Smooth muscle cell (in vitro differentiated cells): ENCODE measurements around the gene WDFY2. TPM values are rescaled to one million over a fixed set of nuclear protein-coding genes. Genes with fewer than 3 reads are reported as not detected.

Source experiments
- DNase-seq: peaks from one replicate; lab custom pipeline; 2025; ENCODE audit not compliant: unreplicated experiment; lab: John Stamatoyannopoulos, UW
- H2AFZ ChIP-seq: fragments of 200-600 bp; sonication (generic); 2 replicates; pipeline ENCODE4 v1.6.0; 2016; ENCODE audit warnings: antibody characterized with exemption, low read depth, mild to moderate bottlenecking
- H3F3A ChIP-seq: fragments of 200-600 bp; sonication (generic); 2 replicates; pipeline ENCODE4 v1.6.0; 2017; ENCODE audit warnings: antibody characterized with exemption, low read depth
- H3K27ac ChIP-seq: fragments of 200-600 bp; sonication (generic); 2 replicates; pipeline ENCODE4 v1.5.1; 2016; ENCODE audit warnings: low read depth, mild to moderate bottlenecking
- H3K27me3 ChIP-seq: fragments of 200-600 bp; sonication (generic); 2 replicates; pipeline ENCODE4 v1.6.1; 2016; ENCODE audit warnings: low read depth, mild to moderate bottlenecking
- H3K36me3 ChIP-seq: fragments of 200-600 bp; sonication (generic); 2 replicates; pipeline ENCODE4 v1.5.1; 2016; ENCODE audit warnings: low read depth
- H3K4me1 ChIP-seq: fragments of 200-600 bp; sonication (generic); 2 replicates; pipeline ENCODE4 v1.5.1; 2016; ENCODE audit warnings: low read depth
- H3K4me2 ChIP-seq: fragments of 200-600 bp; sonication (generic); 2 replicates; pipeline ENCODE4 v1.6.0; 2016; ENCODE audit warnings: mild to moderate bottlenecking
- H3K4me3 ChIP-seq: fragments of 200-600 bp; sonication (generic); 2 replicates; pipeline ENCODE4 v1.5.1; 2016; ENCODE audit warnings: mild to moderate bottlenecking
- H3K79me2 ChIP-seq: fragments of 200-600 bp; sonication (generic); 2 replicates; pipeline ENCODE4 v1.6.0; 2016; ENCODE audit warnings: low read depth, mild to moderate bottlenecking
- H3K9ac ChIP-seq: fragments of 200-600 bp; sonication (generic); 2 replicates; pipeline ENCODE4 v1.6.0; 2016; ENCODE audit warnings: low read depth
- H3K9me3 ChIP-seq: fragments of 200-600 bp; sonication (generic); replicated peaks from 2 replicates; pipeline ENCODE4 v1.5.1; 2016; ENCODE audit warnings: low read depth
- H4K20me1 ChIP-seq: fragments of 200-600 bp; sonication (generic); 2 replicates; pipeline ENCODE4 v1.6.0; 2016; ENCODE audit warnings: low read depth
- CTCF ChIP-seq: fragments of 200-600 bp; sonication (generic); IDR thresholded peaks from 2 replicates; pipeline ENCODE4 v1.5.1; 2017; ENCODE audit warnings: borderline replicate concordance, mild to moderate bottlenecking, antibody characterized with exemption; ENCODE audit not compliant: insufficient read depth, poor library complexity, severe bottlenecking
- whole genome bisulfite sequencing: methylation state at CpG from one replicate; pipeline ENCODE4 v1.1.7; 2016; ENCODE audit warnings: low lambda C conversion rate; 5-methylcytosine and 5-hydroxymethylcytosine counted together
- polyA plus RNA-seq: library from polyadenylated mRNA; unstranded; fragments of >200 nt; fragmentation: Nextera tagmentation; extraction: Ambion mirVana; gene quantifications from 2 replicates; pipeline ENCODE4 v1.2.1, GENCODE V29; 2016
- total RNA-seq: library from RNA; depleted of rRNA; stranded (reverse); fragments of >200 nt; gene quantifications from 2 replicates; pipeline ENCODE4 v1.2.3, GENCODE V29; 2014

WDFY2 gene
- total and polyA plus RNA-seq, 2 experiments from 2014 or later = 6.6 to 13.7 TPM

- no peak overlapping the region for H3K4me2 ChIP-seq
- no peaks in the 10 kb centered on the region for H3K36me3 ChIP-seq
- H3K4me1 ChIP-seq = no peaks in the 10 kb centered on the region
- peaks cover 4% of the 10 kb centered on the region for H3F3A ChIP-seq
- no peak for DNase-seq
- H3K27me3 ChIP-seq = no peaks in the 10 kb centered on the region
- H3K4me3 ChIP-seq = no peak overlapping the region
- H2AFZ ChIP-seq = no peak overlapping the region
- no peaks in the 10 kb centered on the region for H3K9me3 ChIP-seq
- H3K79me2 ChIP-seq = peaks cover 2% of the 10 kb centered on the region
- peak overlapping the region; percentile 90 for H3K27ac ChIP-seq
- H3K9ac ChIP-seq = no peak overlapping the region
- no peaks in the 10 kb centered on the region for H4K20me1 ChIP-seq
- 93% methylated on average over 1 of the region's 1 CpG for WGBS
- no peak for TF ChIP-seq CTCF
These were observed 129.5 kb downstream of the WDFY2 start for GRCh38 chr13:51713807-51714206.

DNA sequence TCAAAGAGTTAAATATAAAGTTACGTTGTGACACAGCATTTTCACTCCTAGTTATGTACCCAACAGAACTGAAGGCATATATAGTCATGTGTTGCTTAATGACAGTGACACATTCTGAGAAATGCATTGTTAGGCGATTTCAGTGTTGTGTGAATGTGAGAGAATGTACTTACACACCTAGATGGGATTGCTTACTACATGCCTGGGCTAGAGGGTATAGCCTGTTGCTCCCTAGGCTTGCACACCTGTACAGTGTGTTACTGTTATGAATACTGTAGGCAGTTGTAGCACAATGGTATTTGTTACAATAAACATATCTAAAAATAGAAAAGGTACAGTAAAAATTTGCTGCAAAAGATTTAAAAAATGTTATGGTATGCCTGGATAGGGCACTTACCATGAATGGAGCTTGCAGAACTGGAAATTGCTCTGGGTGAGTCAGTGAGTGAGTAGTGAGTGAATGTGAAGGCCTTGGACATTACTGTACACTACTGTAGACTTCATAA, 130.5 kb downstream of the WDFY2 start:
- peak overlapping the region; percentile 90 for H3K27ac ChIP-seq
- H3K4me3 ChIP-seq = no peak overlapping the region
- H3K27me3 ChIP-seq = no peaks in the 10 kb centered on the region
- no peak for TF ChIP-seq CTCF
- DNase-seq = no peak
- no peaks in the 10 kb centered on the region for H3K36me3 ChIP-seq
- H3K4me1 ChIP-seq = no peaks in the 10 kb centered on the region
- no peaks in the 10 kb centered on the region for H3K79me2 ChIP-seq
- H3K9me3 ChIP-seq = no peaks in the 10 kb centered on the region
- H3F3A ChIP-seq = peaks cover 4% of the 10 kb centered on the region
- H4K20me1 ChIP-seq = no peaks in the 10 kb centered on the region
- no peak overlapping the region for H3K4me2 ChIP-seq
- H2AFZ ChIP-seq = no peak overlapping the region
- no peak overlapping the region for H3K9ac ChIP-seq
- WGBS = 66% methylated on average over 2 of the region's 2 CpGs

GRCh38 chr13:51715613-51716012, 131.4 kb downstream of the WDFY2 start:
- Histone ChIP-seq H3K9ac (peak overlapping the region; percentile 24), H3F3A (peaks cover 4% of the 10 kb centered on the region), H3K36me3 (no peaks in the 10 kb centered on the region), H3K9me3 (no peaks in the 10 kb centered on the region), H3K79me2 (no peaks in the 10 kb centered on the region), H2AFZ (no peak overlapping the region), H4K20me1 (no peaks in the 10 kb centered on the region), H3K4me3 (no peak overlapping the region), H3K27ac (peak overlapping the region; percentile 90), H3K4me2 (no peak overlapping the region), H3K4me1 (no peaks in the 10 kb centered on the region), H3K27me3 (no peaks in the 10 kb centered on the region)
- TF ChIP-seq CTCF = no peak
- WGBS = 91% methylated on average over 3 of the region's 3 CpGs
- DNase-seq = no peak

- Histone ChIP-seq H3K4me3 (no peak overlapping the region), H3K4me1 (no peaks in the 10 kb centered on the region), H3K27ac (no peak overlapping the region), H2AFZ (no peak overlapping the region), H3K36me3 (no peaks in the 10 kb centered on the region), H3K4me2 (no peak overlapping the region), H3F3A (peaks cover 4% of the 10 kb centered on the region), H3K79me2 (no peaks in the 10 kb centered on the region), H4K20me1 (no peaks in the 10 kb centered on the region), H3K27me3 (no peaks in the 10 kb centered on the region), H3K9me3 (no peaks in the 10 kb centered on the region), H3K9ac (no peak overlapping the region)
- DNase-seq = no peak
- TF ChIP-seq CTCF = no peak
- 96% methylated on average over 1 of the region's 1 CpG for WGBS
These were observed 133.6 kb downstream of the WDFY2 start for GRCh38 chr13:51717786-51718398.
